ENCODE results near the gene CMTR1.

CMTR1 gene

GRCh38 chr6:37480118-37480736, 47.2 kb downstream of the CMTR1 start:
- no peak for DNase-seq

- peak; percentile 70 for DNase-seq
Observed at GRCh38 chr6:37480951-37481534, 48.0 kb downstream of the CMTR1 start.

GRCh38 chr6:37481711-37482605, 48.9 kb downstream of the CMTR1 start:
- peak; percentile 77 for DNase-seq

GRCh38 chr6:37482606-37483251, 49.7 kb downstream of the CMTR1 start:
- DNase-seq, result peak; percentile 68

- DNase-seq, result no peak
Observed at GRCh38 chr6:37483252-37483901, 50.4 kb downstream of the CMTR1 start.

- DNase-seq, result peak; percentile 20
Observed at GRCh38 chr6:37483917-37484785, 51.1 kb downstream of the CMTR1 start.

GRCh38 chr6:37484786-37485170, 51.8 kb downstream of the CMTR1 start:
- no peak for DNase-seq

GRCh38 chr6:37485291-37485702, 52.3 kb downstream of the CMTR1 start:
- DNase-seq, result no peak

GRCh38 chr6:37486121-37486839, 53.3 kb downstream of the CMTR1 start:
- no peak for DNase-seq

- DNase-seq, result peak; percentile 77
Observed at GRCh38 chr6:37487591-37488380, 54.8 kb downstream of the CMTR1 start.

GRCh38 chr6:37488476-37488875, 55.5 kb downstream of the CMTR1 start:
- DNase-seq, result no peak

GRCh38 chr6:37489697-37490336, 56.8 kb downstream of the CMTR1 start:
- DNase-seq, result peak; percentile 19

GRCh38 chr6:37490536-37491170, 57.6 kb downstream of the CMTR1 start:
- DNase-seq, result no peak

- DNase-seq, result peak; percentile 55
Observed at GRCh38 chr6:37491171-37491829, 58.3 kb downstream of the CMTR1 start.

- no peak for DNase-seq
Observed at GRCh38 chr6:37491830-37492208, 58.8 kb downstream of the CMTR1 start.

- peak; percentile 78 for DNase-seq
Observed at GRCh38 chr6:37492236-37492972, 59.4 kb downstream of the CMTR1 start.

GRCh38 chr6:37492991-37493660, 60.1 kb downstream of the CMTR1 start:
- DNase-seq, result peak; percentile 95

- DNase-seq, result peak; percentile 95
Observed at GRCh38 chr6:37493661-37493995, 60.6 kb downstream of the CMTR1 start.
